Fibroblast of skin of right quadriceps (primary cell): ENCODE data around the gene EIF3I.

Experiments used
- DNase-seq: peaks from one replicate; pipeline ENCODE4 v3.0.0-alpha.2; 2013

EIF3I gene

GRCh38 chr1:32198237-32199042 lies 23.8 kb upstream of the EIF3I start:
- no peak for DNase-seq

GRCh38 chr1:32199043-32199716 lies 23.0 kb upstream of the EIF3I start:
- no peak for DNase-seq

DNA sequence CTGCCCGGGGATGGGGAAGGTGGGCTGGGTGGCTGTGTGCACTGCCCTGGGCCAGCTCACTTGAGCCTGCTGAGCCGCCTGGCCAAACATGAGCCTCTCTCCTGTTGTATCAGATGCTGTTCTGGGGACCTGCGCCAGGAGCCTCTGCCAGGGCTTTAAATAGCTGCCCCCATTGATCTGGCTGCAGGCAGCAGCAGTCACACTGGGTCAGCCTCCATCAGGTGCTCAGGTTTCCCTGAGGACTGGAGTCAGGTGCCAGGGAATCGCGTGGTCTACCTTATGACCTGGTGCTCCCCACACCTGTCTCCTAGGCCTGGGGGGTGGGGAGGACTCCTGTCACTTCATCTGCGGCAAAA lies 22.5 kb upstream of the EIF3I start:
- DNase-seq = no peak

DNA sequence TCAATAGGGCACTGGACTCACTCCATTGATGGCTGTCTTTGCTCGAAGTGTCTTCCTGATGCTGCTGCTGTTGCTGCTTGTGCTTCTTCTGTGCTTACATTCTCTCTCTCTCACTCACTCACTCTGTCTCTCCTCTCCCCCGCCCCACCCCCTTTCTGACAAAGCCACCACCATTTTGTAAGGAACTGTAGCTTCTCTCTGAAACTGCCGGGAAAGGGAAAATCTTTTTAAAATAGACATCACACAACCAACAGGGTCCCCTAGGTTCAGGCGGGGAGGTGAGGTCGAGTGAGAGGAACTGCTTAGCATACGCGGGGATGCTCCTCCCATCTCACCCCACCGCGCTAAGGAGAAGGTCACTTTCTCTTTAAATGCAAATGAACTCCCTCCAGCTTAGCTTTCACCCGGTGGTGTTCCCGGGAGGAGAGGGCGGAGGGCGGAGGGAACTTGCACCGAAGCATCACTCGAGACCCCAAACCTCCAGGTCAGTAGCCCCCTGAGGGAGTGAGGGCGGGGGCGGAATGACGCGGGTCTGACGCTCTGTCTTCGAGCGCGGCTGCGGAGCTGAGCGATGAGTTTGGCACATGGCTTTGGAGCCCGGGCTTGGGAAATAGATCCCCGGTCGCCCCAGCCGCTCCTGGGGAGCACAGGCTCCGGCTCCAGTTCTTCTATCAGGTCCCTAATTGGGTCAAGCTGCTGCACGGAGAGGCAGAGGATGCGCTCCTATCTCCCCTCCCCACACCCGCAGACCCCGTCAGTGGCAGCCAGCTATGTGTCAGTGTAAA lies 21.8 kb upstream of the EIF3I start, which contains the start of gene CCDC28B:
CCDC28B (plus strand) TSS at position 370 of the 785 bp plus-strand sequence. CDS start 1,341 bp downstream, outside the sequence.
- DNase-seq = peak; percentile 67

DNA sequence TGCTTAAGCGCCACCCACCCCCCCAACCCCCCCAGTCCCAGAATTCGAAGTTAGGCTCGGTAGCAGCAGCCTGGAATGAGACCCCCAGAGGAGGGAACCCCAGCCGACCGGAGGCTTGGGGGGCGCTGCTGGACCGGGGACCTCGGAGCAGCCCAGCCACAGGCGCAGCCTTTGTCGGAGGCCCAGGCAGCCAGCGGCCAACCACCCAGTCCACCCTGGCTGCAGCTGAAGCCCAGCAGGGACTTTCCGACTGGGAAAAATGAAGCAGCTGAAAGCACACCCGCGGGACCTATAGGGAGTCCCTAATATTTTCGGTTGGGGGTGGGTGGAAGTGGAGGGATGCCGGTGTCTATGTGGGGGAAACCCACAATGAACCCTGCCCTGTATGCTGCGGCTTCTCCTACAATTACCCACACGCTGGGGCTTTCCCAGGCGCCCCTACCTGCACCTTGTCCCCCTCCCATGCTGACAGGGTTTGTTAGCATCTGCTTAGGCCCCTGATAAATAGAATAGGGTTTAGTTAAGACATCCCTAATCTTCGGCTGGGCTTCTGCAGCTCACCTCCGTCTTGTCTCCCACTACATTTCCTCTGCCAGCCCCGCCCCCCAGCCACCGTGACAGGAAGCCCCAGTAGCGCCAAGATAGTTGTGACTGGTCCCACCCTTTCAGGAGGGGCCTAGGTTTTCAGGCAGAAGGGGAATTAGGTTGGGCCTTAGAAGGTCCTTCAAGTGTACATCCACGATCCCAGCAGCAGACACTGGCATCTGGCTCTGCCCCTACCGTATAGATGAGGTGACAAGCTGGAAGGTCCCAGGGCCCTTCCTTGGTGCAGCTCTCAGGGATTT lies 21.0 kb upstream of the EIF3I start:
- peak; percentile 60 for DNase-seq

- no peak for DNase-seq
Observed at GRCh38 chr1:32204943-32205361, 17.3 kb upstream of the EIF3I start.

DNA sequence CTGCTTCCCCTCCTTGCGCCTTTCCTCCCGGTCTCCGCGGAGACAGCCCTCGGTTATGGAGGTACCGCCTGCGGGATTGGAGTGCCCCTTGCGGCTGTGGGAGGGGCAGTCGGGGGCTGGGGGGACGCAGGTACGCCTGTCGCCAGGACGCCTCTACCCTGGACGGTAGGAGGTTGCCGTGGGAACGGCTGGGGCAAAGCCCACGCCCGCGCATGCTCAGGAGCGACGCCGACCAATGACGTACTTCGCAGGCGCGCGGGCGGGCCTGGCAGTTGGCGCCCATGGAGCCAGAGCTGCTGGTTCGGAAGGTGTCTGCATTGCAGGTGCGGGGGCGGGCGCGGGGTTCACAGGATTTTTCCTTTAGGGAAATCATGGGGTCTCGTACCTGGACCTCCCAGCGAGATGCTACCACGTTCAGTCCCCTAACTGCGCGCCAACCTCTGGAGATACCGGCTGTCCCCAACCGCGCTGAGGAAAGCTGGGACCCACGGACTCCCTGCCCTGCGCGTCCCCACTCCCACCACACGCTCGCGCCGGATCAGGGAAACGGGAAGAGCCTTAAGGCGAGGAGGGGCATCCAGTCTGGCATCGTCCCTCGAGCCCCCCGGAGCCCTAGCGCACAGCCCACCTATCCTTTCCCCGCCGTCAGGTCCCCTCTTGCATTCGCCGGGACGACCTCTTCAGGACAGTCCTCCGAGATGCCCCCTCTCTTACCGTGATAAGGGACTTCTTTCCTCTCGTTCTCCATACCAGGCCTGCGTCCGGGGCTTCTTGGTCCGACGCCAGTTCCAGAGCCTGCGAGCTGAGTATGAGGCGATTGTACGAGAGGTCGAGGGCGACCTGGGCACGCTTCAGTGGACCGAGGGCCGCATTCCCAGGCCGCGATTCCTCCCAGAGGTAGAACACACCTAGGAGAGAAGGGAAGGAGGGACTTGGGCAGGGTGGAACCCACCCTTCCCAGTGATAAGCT lies 16.5 kb upstream of the EIF3I start, which contains the start of gene IQCC:
IQCC (plus strand) TSS at position 271 of the 970 bp plus-strand sequence; CDS start at position 282, 11 bp downstream.
- DNase-seq = peak; percentile 75

- DNase-seq = no peak
Observed at GRCh38 chr1:32208469-32208868, 13.7 kb upstream of the EIF3I start.

- DNase-seq = peak; percentile 30
Observed at GRCh38 chr1:32208891-32209328, 13.3 kb upstream of the EIF3I start, which contains the start of gene DCDC2B. TSS of gene DCDC2B (plus strand) at chr1:32209089. CDS start at chr1:32209094, 5 bp downstream.

DNA sequence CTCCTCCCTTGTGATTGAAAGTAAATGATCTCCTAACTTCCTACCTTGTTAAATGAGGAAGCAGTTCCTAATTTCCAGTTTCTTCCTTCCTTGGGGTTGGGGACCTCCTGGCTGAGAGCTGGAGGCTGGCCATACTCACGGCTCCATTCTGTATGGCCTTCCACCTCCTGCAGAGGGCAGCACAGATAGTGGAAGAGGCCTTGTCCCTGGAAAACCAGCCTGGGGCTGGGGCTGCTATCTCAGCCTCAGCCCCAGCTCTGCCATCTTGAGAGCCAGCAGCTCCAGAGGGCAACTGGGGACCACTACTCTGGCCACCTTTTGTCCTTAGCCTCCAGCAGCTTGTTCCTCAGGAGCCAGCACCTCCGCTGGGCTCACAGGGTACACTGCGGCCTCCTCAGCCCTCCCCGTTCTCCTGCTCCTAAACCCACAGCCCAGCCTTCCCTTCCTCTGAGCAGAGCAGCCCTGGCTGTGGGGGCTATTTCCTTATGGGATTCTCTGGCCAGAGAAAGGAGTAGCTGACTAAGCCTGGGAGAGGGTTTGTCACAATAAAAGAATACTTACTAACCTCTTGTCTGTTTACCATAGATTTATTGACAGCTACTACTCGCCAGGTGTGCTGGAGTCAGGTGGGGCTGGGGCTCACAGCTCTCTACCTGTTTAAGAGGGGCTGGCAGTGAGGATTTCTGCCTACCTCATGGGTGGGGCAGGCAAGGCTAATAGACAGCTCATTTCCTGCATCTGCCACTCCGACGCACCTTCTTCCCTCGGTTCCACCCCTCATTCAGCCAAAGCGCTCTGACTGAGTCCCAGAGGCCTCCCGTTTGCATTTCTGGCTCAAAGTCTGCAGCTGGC lies 6.4 kb upstream of the EIF3I start:
- DNase-seq = peak; percentile 59

GRCh38 chr1:32216566-32216965 lies 5.6 kb upstream of the EIF3I start:
- no peak for DNase-seq

DNA sequence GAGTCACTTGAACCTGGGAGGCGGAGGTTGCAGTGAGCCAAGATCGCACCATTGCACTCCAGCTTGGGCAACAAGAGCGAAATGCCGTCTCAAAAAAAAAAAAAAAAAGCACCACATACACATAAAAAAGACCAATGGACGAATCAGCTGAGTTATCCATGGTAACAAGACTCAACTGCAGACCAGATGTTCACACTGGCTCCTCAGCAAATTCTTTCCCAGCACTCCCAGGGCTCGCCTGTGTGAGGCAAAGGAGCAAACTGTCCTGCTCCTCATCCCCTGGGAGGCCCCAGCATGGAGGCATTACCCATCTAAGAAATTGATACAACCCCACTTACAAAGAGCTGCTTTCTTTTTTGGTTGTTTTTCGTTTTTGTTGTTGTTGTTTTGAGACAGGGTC lies 3.2 kb upstream of the EIF3I start:
- peak; percentile 36 for DNase-seq

- DNase-seq = no peak
Observed at GRCh38 chr1:32220746-32221580, 1.2 kb upstream of the EIF3I start.

GRCh38 chr1:32221581-32221979 lies 627 bp upstream of the EIF3I start:
- DNase-seq = no peak

GRCh38 chr1:32223683-32224082 lies 1.5 kb downstream of the EIF3I start:
- no peak for DNase-seq

GRCh38 chr1:32224285-32224684 lies 2.1 kb downstream of the EIF3I start:
- no peak for DNase-seq

- DNase-seq = no peak
Observed at GRCh38 chr1:32228771-32229170, 6.6 kb downstream of the EIF3I start.

- no peak for DNase-seq
Observed at GRCh38 chr1:32231843-32232432, 9.7 kb downstream of the EIF3I start.
